H1 (cell line): ENCODE measurements around the gene PTPRE. TPM values are rescaled to one million over a fixed set of nuclear protein-coding genes. Genes with fewer than 3 reads are reported as not detected.

Experiments used
- CTCF ChIA-PET: fragments of 300-600 bp; sonication (Branson Sonifier 250); formaldehyde crosslinking; loops from one replicate; lab custom pipeline; 2021; ENCODE audit not compliant: partially characterized antibody; lab: Charles Lee
- POLR2A ChIA-PET: fragments of 300-600 bp; sonication (Branson Sonifier 250); formaldehyde crosslinking; loops from one replicate; lab custom pipeline; 2021; ENCODE audit warnings: inconsistent platforms; ENCODE audit not compliant: partially characterized antibody; lab: Charles Lee
- DNase-seq, 2 experiments: peaks; one replicate each; pipeline versions ENCODE4 v3.0.0 to v3.0.0-alpha.2; 2010 to 2022; ENCODE audit warnings: low spot score in 2 of 2, low read depth in 1 of 2, mixed read lengths in 1 of 2
- FAIRE-seq: peaks from 2 replicates; lab custom pipeline; 2011; peaks lifted over from hg19 to GRCh38; lab: Jason Lieb, UNC
- H2AFZ ChIP-seq: 2 replicates; pipeline ENCODE4 v1.8.1; 2012; ENCODE audit warnings: low read length, inconsistent platforms
- H2AK5ac ChIP-seq: 2 replicates; pipeline ENCODE4 v1.6.1; 2013; ENCODE audit warnings: low read depth, low read length
- H2BK120ac ChIP-seq: replicated peaks from 2 replicates; pipeline ENCODE3; 2013; ENCODE audit warnings: low read depth, low read length, inconsistent platforms
- H2BK12ac ChIP-seq: 2 replicates; pipeline ENCODE4 v1.6.1; 2013; ENCODE audit warnings: low read depth, low read length
- H2BK15ac ChIP-seq: 2 replicates; pipeline ENCODE4 v1.6.1; 2013; ENCODE audit warnings: low read length
- H2BK20ac ChIP-seq: 2 replicates; pipeline ENCODE4 v1.6.1; 2013; ENCODE audit warnings: low read length
- H2BK5ac ChIP-seq: 2 replicates; pipeline ENCODE4 v1.6.1; 2013; ENCODE audit warnings: low read depth, low read length
- H3K14ac ChIP-seq: 2 replicates; pipeline ENCODE4 v1.6.1; 2013; ENCODE audit warnings: inconsistent platforms; ENCODE audit not compliant: insufficient read length
- H3K18ac ChIP-seq: 2 replicates; pipeline ENCODE4 v1.6.1; 2013; ENCODE audit warnings: low read length; ENCODE audit errors: extremely low read depth
- H3K23ac ChIP-seq: 2 replicates; pipeline ENCODE4 v1.6.1; 2013; ENCODE audit warnings: inconsistent platforms; ENCODE audit not compliant: insufficient read length
- H3K23me2 ChIP-seq: 2 replicates; pipeline ENCODE4 v1.6.1; 2013; ENCODE audit warnings: low read depth, low read length
- H3K27ac ChIP-seq: 2 replicates; pipeline ENCODE4 v1.6.1; 2011; ENCODE audit warnings: low read depth, low read length, inconsistent platforms
- H3K27me3 ChIP-seq, 4 experiments: replicated peaks in 1 of 4; 1 replicate in 1 of 4; 2 replicates in 3 of 4; pipeline versions ENCODE4 v1.6.1 to v1.8.1; 2011 to 2013; ENCODE audit warnings: low read length in 3 of 4, mild to moderate bottlenecking in 3 of 4, inconsistent platforms in 2 of 4, mixed read lengths in 2 of 4, moderate library complexity in 1 of 4; ENCODE audit not compliant: control insufficient read depth in 3 of 4, insufficient read depth in 3 of 4; ENCODE audit errors: extremely low read depth in 1 of 4
- H3K36me3 ChIP-seq, 4 experiments: 2 replicates each; pipeline versions ENCODE4 v1.6.1 to v1.8.1; 2011 to 2013; ENCODE audit warnings: mild to moderate bottlenecking in 4 of 4, low read length in 3 of 4, moderate library complexity in 2 of 4, control low read depth in 1 of 4, inconsistent platforms in 1 of 4; ENCODE audit not compliant: insufficient read depth in 4 of 4, control insufficient read depth in 2 of 4
- H3K4ac ChIP-seq: replicated peaks from 2 replicates; pipeline ENCODE3; 2013; ENCODE audit warnings: low read length, low read depth, mixed read lengths, inconsistent platforms; ENCODE audit not compliant: insufficient read length
- H3K4me1 ChIP-seq, 4 experiments: replicated peaks in 1 of 4; 1 replicate in 1 of 4; 2 replicates in 3 of 4; pipeline versions ENCODE4 v1.6.1 to v1.8.1; 2011 to 2013; ENCODE audit warnings: low read length in 3 of 4, inconsistent platforms in 2 of 4, mixed read lengths in 1 of 4; ENCODE audit not compliant: insufficient read depth in 4 of 4, control insufficient read depth in 3 of 4
- H3K4me2 ChIP-seq, 2 experiments: 2 replicates each; pipeline versions ENCODE4 v1.6.1 to v1.8.1; 2011 to 2013; ENCODE audit warnings: low read depth in 2 of 2, low read length in 2 of 2, control low read depth in 1 of 2, inconsistent platforms in 1 of 2, mild to moderate bottlenecking in 1 of 2; ENCODE audit not compliant: insufficient read depth in 1 of 2
- H3K4me3 ChIP-seq, 4 experiments: fragments of 200-600, 300-600 bp in 1 of 4; sonication (generic), shearing (Covaris generic), sonication (Bioruptor Twin) in 1 of 4; 2 replicates each; pipeline versions ENCODE4 v1.5.1 to v1.8.1; 2011 to 2016; ENCODE audit warnings: low read length in 4 of 4, low read depth in 3 of 4, control low read depth in 2 of 4, inconsistent platforms in 2 of 4, mild to moderate bottlenecking in 2 of 4, mixed read lengths in 1 of 4, moderate library complexity in 1 of 4; ENCODE audit not compliant: insufficient read depth in 2 of 4; ENCODE audit errors: extremely low read depth in 1 of 4
- H3K56ac ChIP-seq: replicated peaks from 2 replicates; pipeline ENCODE3; 2013; ENCODE audit warnings: low read depth, mild to moderate bottlenecking, mixed read lengths, low read length, inconsistent platforms; ENCODE audit not compliant: insufficient read length
- H3K79me1 ChIP-seq: 2 replicates; pipeline ENCODE4 v1.6.1; 2013; ENCODE audit warnings: low read depth, low read length, control low read depth
- H3K79me2 ChIP-seq, 2 experiments: 2 replicates each; pipeline versions ENCODE4 v1.6.1 to v1.8.1; 2012 to 2013; ENCODE audit warnings: low read length in 2 of 2, mild to moderate bottlenecking in 2 of 2, inconsistent platforms in 1 of 2; ENCODE audit not compliant: insufficient read depth in 2 of 2, control insufficient read depth in 1 of 2
- H3K9ac ChIP-seq, 4 experiments: replicated peaks in 1 of 4; 1 replicate in 1 of 4; 2 replicates in 3 of 4; pipeline versions ENCODE4 v1.6.1 to v1.8.1; 2011 to 2013; ENCODE audit warnings: low read depth in 3 of 4, low read length in 3 of 4, control low read depth in 2 of 4, mild to moderate bottlenecking in 2 of 4, moderate library complexity in 2 of 4, inconsistent platforms in 1 of 4; ENCODE audit errors: extremely low read depth in 1 of 4
- H3K9me3 ChIP-seq, 2 experiments: 2 replicates each; pipeline versions ENCODE4 v1.6.1 to v1.8.1; 2012 to 2013; ENCODE audit warnings: mild to moderate bottlenecking in 2 of 2, moderate library complexity in 2 of 2, control low read depth in 1 of 2, inconsistent platforms in 1 of 2, low read depth in 1 of 2, low read length in 1 of 2, mixed read lengths in 1 of 2; ENCODE audit not compliant: insufficient read depth in 2 of 2
- H4K20me1 ChIP-seq, 2 experiments: replicated peaks in 1 of 2; 2 replicates each; pipeline versions ENCODE3 to v1.8.1; 2011 to 2013; ENCODE audit warnings: inconsistent platforms in 2 of 2, low read length in 2 of 2, mild to moderate bottlenecking in 1 of 2; ENCODE audit not compliant: insufficient read depth in 2 of 2, control insufficient read depth in 1 of 2
- H4K5ac ChIP-seq: 2 replicates; pipeline ENCODE4 v1.6.1; 2013; ENCODE audit warnings: low read length, low read depth, mixed read lengths, inconsistent platforms; ENCODE audit not compliant: insufficient read length
- H4K8ac ChIP-seq: 2 replicates; pipeline ENCODE4 v1.8.0; 2013; ENCODE audit warnings: mild to moderate bottlenecking, moderate library complexity, low read length, inconsistent platforms; ENCODE audit not compliant: insufficient read depth; ENCODE audit errors: extremely low read depth
- H4K91ac ChIP-seq: replicated peaks from 2 replicates; pipeline ENCODE3; 2013; ENCODE audit warnings: low read length, mixed read lengths, inconsistent platforms; ENCODE audit not compliant: insufficient read length
- KDM5A ChIP-seq: fragments of 200-600 bp; IDR thresholded peaks from 2 replicates; pipeline ENCODE4 v1.7.1; 2012; ENCODE audit warnings: mild to moderate bottlenecking, low read length, inconsistent platforms, mixed read lengths
- POU5F1 ChIP-seq: IDR thresholded peaks from 2 replicates; pipeline ENCODE4 v1.6.1; 2011; ENCODE audit warnings: low read depth, mild to moderate bottlenecking, low read length, moderate library complexity
- SIN3A ChIP-seq, 2 experiments: IDR thresholded peaks in 1 of 2; conservative IDR thresholded peaks in 1 of 2; 2 replicates each; pipeline ENCODE4 v1.6.1; 2011 to 2012; ENCODE audit warnings: low read length in 2 of 2, improper control_type of control experiment in 1 of 2, low read depth in 1 of 2, mild to moderate bottlenecking in 1 of 2
- TAF1 ChIP-seq: IDR thresholded peaks from 2 replicates; pipeline ENCODE4 v1.6.1; 2011; ENCODE audit warnings: mild to moderate bottlenecking, low read depth, low read length
- USF2 ChIP-seq: IDR thresholded peaks from 2 replicates; pipeline ENCODE4 v1.6.1; 2011; ENCODE audit warnings: low read length, improper control_type of control experiment
- YY1 ChIP-seq: IDR thresholded peaks from 2 replicates; pipeline ENCODE4 v1.6.1; 2011; ENCODE audit warnings: low read depth, mild to moderate bottlenecking, low read length
- WGBS, 2 experiments: shearing (Covaris generic) in 1 of 2; methylation state at CpG; one replicate each; pipeline versions ENCODE4 v1.1.6 to v1.1.7; 2013 to 2015; ENCODE audit warnings: low lambda C conversion rate in 2 of 2, mixed read lengths in 2 of 2, inconsistent platforms in 1 of 2, low coverage in 1 of 2, missing lambda C conversion rate in 1 of 2; ENCODE audit not compliant: insufficient replicate concordance in 2 of 2, insufficient coverage in 1 of 2, insufficient read length in 1 of 2; ENCODE audit errors: extremely low coverage in 1 of 2, missing lambda C conversion rate in 1 of 2; 5-methylcytosine and 5-hydroxymethylcytosine counted together
- polyA plus RNA-seq, 7 experiments: library from polyadenylated mRNA; depleted of rRNA in 3 of 7; stranded (reverse) in 5 of 7; unstranded in 2 of 7; fragments of >200 nt in 5 of 7; fragments of 200-250 nt in 2 of 7; gene quantifications; 1 replicate in 5 of 7; 2 replicates in 1 of 7; 4 replicates in 1 of 7; pipeline versions ENCODE4 v1.2.1 to v1.2.3, GENCODE V29; 2011 to 2013; ENCODE audit warnings: missing spikeins in 2 of 7, mixed read lengths in 2 of 7
- total RNA-seq: library from RNA; stranded (reverse); fragmentation: NEBNext Ultra II Directional; extraction: Animal tissue kit (Norgen Biotek cat#: 25700); gene quantifications from 2 replicates; pipeline ENCODE4 v1.2.1, GENCODE V29; 2021

Gene PTPRE
- total and polyA plus RNA-seq, 2 of the 8 experiments (the other 6 are each of a cell fraction or from before 2014, with no cell fraction given): 0.33 to 0.54 TPM

GRCh38 chr10:128031216-128031615, 124.3 kb downstream of the PTPRE start:
- Histone ChIP-seq H2AFZ (no peak overlapping the region), H3K4ac (no peak overlapping the region), H3K4me1 (no peaks in the 10 kb centered on the region; a peak in 1 of 7 replicates), H3K79me2 (no peaks in the 10 kb centered on the region), H2BK5ac (no peak overlapping the region), H3K27me3 (no peaks in the 10 kb centered on the region), H3K56ac (no peak overlapping the region), H4K91ac (no peak overlapping the region), H2BK12ac (no peak overlapping the region), H4K5ac (no peak overlapping the region), H3K79me1 (no peaks in the 10 kb centered on the region; the same call in 1 of the 2 replicates), H3K27ac (no peak overlapping the region), H3K14ac (no peak overlapping the region), H4K8ac (no peak overlapping the region), H2BK15ac (no peak overlapping the region), H4K20me1 (no peaks in the 10 kb centered on the region), H3K36me3 (no peaks in the 10 kb centered on the region), H3K4me2 (no peak overlapping the region), H3K23me2 (no peaks in the 10 kb centered on the region), H3K9me3 (no peaks in the 10 kb centered on the region), H3K4me3 (no peak overlapping the region), H2AK5ac (no peak overlapping the region), H2BK20ac (no peak overlapping the region), H3K9ac (no peak overlapping the region), H3K18ac (no peak overlapping the region), H3K23ac (no peak overlapping the region), H2BK120ac (no peak overlapping the region)
- WGBS, 2 experiments: 87% methylated on average over 9 of the region's 9 CpGs; no CpG with 5 or more reads in 1 of the 2 experiments
- ChIA-PET POLR2A (no interaction called here), CTCF (interaction anchor here (1.2 to 6.7 kb wide), 2 partner anchors 33 to 39 kb away, joined by 4 to 28 read pairs; no protein-coding TSS in a partner anchor)
- DNase-seq (no peak), FAIRE-seq (no peak)
- no peak for TF ChIP-seq YY1
- TF ChIP-seq KDM5A: no peak
- TF ChIP-seq USF2: no peak
- TF ChIP-seq SIN3A (conservative IDR thresholded peaks at IDR 0.05 in 1 of 2, IDR thresholded peaks at IDR 0.05 in 1 of 2; ENCODE audit: low read depth in 1 of 2, low read length in 2 of 2): no peak
- TF ChIP-seq POU5F1: no peak
- no peak for TF ChIP-seq TAF1
